ENCODE data around the gene C12orf76. TPM values are rescaled to one million over a fixed set of nuclear protein-coding genes. Genes with fewer than 3 reads are reported as not detected.

C12orf76 gene
- polyA plus RNA-seq, 1 experiment, result 10.0 TPM

DNA sequence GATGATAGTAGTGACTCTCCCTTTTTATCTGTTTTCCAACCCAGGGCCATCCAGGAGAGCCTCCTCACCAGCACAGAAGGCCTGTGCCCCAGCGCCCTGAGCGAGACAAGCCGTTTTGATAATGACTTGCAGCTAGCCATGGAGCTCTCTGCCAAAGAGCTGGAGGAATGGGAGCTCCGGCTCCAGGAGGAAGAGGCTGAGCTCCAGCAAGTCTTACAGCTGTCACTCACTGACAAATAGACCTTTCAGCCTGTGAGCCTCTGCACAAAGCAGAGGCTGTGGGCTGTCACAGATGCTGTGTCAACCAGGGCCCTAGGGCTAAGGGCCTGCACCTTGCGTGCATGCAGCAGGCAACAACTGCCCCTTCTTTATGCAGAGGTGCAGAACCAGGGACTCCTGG, 11.0 kb downstream of the C12orf76 start:
- TF ChIP-seq, protein P1, sequence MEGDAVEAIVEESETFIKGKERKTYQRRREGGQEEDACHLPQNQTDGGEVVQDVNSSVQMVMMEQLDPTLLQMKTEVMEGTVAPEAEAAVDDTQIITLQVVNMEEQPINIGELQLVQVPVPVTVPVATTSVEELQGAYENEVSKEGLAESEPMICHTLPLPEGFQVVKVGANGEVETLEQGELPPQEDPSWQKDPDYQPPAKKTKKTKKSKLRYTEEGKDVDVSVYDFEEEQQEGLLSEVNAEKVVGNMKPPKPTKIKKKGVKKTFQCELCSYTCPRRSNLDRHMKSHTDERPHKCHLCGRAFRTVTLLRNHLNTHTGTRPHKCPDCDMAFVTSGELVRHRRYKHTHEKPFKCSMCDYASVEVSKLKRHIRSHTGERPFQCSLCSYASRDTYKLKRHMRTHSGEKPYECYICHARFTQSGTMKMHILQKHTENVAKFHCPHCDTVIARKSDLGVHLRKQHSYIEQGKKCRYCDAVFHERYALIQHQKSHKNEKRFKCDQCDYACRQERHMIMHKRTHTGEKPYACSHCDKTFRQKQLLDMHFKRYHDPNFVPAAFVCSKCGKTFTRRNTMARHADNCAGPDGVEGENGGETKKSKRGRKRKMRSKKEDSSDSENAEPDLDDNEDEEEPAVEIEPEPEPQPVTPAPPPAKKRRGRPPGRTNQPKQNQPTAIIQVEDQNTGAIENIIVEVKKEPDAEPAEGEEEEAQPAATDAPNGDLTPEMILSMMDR (IDR thresholded peaks at IDR 0.05; ENCODE audit: insufficient read depth, low read depth, low read length), result no peak
- ChIA-PET POLR2A (no interaction called here), CTCF (interaction anchor here (2.2 to 4.0 kb wide), 2 partner anchors 8 to 14 kb away, joined by 6 to 14 read pairs; no protein-coding TSS in a partner anchor)
- no peak for DNase-seq (ENCODE audit: low read depth)
- H3K4me3 ChIP-seq (ENCODE audit: low read depth, low read length), result no peak overlapping the region
- H3K36me3 ChIP-seq (ENCODE audit: control insufficient read depth, insufficient read depth, low read length), result peaks cover 25% of the 10 kb centered on the region
- H3K27me3 ChIP-seq (ENCODE audit: control insufficient read depth, insufficient read depth, low read length), result no peaks in the 10 kb centered on the region

DNA sequence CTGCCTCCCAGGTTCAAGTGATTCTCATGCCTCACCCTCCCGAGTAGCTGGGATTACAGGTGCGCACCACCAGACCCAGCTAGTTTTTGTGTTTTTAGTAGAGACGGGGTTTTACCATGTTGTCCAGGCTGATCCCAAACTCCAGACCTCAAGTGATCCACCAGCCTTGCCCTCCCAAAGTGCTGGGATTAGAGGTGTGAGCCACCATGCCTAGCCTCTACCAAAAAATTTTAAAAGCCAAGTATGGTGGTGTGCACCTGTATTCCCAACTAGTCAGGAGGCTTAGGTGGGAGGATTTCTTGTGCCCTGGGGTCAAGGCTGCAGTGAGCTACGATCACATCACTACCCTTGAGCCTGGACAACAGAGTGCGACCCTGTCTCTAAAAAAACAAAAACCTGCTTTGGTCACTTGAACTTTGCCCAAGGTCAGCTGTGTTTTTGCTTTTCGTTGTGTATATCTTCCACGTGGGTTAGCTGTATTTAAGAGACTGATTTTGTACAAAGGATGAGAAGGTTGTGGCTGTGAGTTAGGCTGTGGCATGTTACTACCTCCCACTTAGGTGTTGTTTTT, 12.7 kb downstream of the C12orf76 start:
- POLR2A ChIA-PET, result no interaction called here
- H3K36me3 ChIP-seq (ENCODE audit: control insufficient read depth, insufficient read depth, low read length), result peaks cover 20% of the 10 kb centered on the region
- TF ChIP-seq, protein P1 (IDR thresholded peaks at IDR 0.05; ENCODE audit: insufficient read depth, low read depth, low read length), result no peak
- no peak for DNase-seq (ENCODE audit: low read depth)
- H3K27me3 ChIP-seq (ENCODE audit: control insufficient read depth, insufficient read depth, low read length), result no peaks in the 10 kb centered on the region
- no peak overlapping the region for H3K4me3 ChIP-seq (ENCODE audit: low read depth, low read length)
- CTCF ChIA-PET, result interaction anchor here (0.9 to 4.0 kb wide), 2 partner anchors 12 to 34 kb away, joined by 3 to 14 read pairs; no protein-coding TSS in a partner anchor

DNA sequence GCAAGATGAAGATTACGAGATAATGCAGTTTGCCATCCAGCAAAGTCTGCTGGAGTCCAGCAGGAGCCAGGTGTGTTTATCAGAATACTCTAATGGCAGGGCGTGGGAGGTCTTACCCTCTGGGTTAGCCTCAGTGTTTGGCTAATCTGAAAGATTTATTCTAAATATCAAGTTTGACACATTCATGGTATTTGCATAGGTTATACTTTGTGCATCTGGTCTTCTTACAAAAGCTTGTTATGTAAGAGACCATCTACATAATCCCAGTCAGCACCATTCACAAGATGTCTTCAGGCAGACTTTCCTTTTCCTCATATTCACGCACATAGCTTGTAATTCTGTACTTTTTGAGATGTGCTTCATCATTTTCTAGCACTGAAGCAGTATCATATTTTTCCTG, 14.4 kb downstream of the C12orf76 start:
- POLR2A ChIA-PET, result no interaction called here
- no peak for DNase-seq (ENCODE audit: low read depth)
- CTCF ChIA-PET, result no interaction called here

DNA sequence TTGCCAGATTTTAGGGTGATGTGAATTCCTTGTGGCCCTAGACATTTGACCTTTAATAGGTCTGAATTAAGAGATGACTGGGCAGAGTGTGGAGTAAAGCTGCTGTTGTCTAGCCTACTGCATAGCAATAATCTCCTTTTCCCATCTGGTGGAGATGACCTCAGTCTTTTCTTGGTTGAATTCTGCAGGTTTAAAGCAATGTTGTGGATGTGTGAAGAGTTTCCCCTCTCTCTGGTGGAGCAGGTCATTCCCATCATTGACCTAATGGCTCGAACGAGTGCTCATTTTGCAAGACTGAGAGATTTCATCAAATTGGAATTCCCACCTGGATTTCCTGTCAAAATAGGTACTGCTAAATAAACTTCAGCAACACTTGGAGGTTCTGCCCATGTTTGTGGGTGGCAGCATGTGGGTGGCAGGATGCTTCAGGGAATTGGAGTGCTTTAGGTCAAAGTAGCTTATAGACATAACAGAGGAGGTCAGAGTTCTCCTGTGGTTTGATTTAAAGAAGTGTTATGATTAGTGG, 19.0 kb downstream of the C12orf76 start:
- no peak for DNase-seq (ENCODE audit: low read depth)
- ChIA-PET POLR2A (no interaction called here), CTCF (interaction anchor here (0.6 to 2.1 kb wide), 2 partner anchors 8 to 176 kb away, joined by 3 to 6 read pairs; no protein-coding TSS in a partner anchor)
- Histone ChIP-seq H3K4me3 (ENCODE audit: low read depth, low read length) (no peak overlapping the region), H3K36me3 (ENCODE audit: control insufficient read depth, insufficient read depth, low read length) (peaks cover 9% of the 10 kb centered on the region), H3K27me3 (ENCODE audit: control insufficient read depth, insufficient read depth, low read length) (no peaks in the 10 kb centered on the region)
- TF ChIP-seq, protein P1 (IDR thresholded peaks at IDR 0.05; ENCODE audit: insufficient read depth, low read depth, low read length), result no peak

More for the DNA sequence above, 14.4 kb downstream of the C12orf76 start:
- TF ChIP-seq, protein P1 (IDR thresholded peaks at IDR 0.05; ENCODE audit: insufficient read depth, low read depth, low read length), result no peak
- H3K27me3 ChIP-seq (ENCODE audit: control insufficient read depth, insufficient read depth, low read length), result no peaks in the 10 kb centered on the region
- no peak overlapping the region for H3K4me3 ChIP-seq (ENCODE audit: low read depth, low read length)
- peaks cover 23% of the 10 kb centered on the region for H3K36me3 ChIP-seq (ENCODE audit: control insufficient read depth, insufficient read depth, low read length)

DNA sequence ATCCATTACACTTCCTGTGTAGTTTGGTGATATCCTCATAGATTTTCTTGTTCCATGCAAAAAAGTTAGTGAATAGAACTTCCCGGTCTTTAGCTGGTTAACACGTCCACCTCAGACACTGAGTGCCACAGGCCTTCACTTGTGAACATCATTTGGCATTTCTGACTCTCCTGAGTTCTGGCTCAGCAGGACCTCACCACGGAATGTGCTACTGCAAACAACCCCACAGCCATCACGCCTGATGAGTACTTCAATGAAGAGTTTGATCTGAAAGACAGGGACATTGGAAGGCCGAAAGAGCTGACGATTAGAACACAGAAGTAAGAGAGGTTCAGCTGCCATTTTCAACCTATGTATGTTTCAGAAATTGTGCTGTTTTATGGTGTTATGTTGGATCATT, 20.0 kb downstream of the C12orf76 start:
- H3K4me3 ChIP-seq (ENCODE audit: low read depth, low read length), result no peak overlapping the region
- CTCF ChIA-PET, result interaction anchor here (2.1 kb wide), 1 partner anchor 9 kb away, joined by 6 read pairs; no protein-coding TSS in a partner anchor
- no peak for DNase-seq (ENCODE audit: low read depth)
- no peaks in the 10 kb centered on the region for H3K27me3 ChIP-seq (ENCODE audit: control insufficient read depth, insufficient read depth, low read length)
- peaks cover 5% of the 10 kb centered on the region for H3K36me3 ChIP-seq (ENCODE audit: control insufficient read depth, insufficient read depth, low read length)
- POLR2A ChIA-PET, result no interaction called here
- TF ChIP-seq, protein P1 (IDR thresholded peaks at IDR 0.05; ENCODE audit: insufficient read depth, low read depth, low read length), result no peak

Data from BJ (cell line).